Esophagus squamous epithelium (tissue), 5 donors: Measurements from ENCODE around the gene DIS3L2. TPM values are rescaled to one million over a fixed set of nuclear protein-coding genes. Genes with fewer than 3 reads are reported as not detected.

ENCODE experiments used
- DNase-seq: peaks from one replicate; lab custom pipeline; 2025; lab: John Stamatoyannopoulos, UW
- H3K27ac ChIP-seq, 4 donors: fragments of 200-600 bp; sonication (generic); one replicate each; pipeline ENCODE4 v1.5.1; 2016 to 2019; ENCODE audit warnings: mild to moderate bottlenecking in 1 of 4
- H3K27me3 ChIP-seq, 4 donors: fragments of 200-600 bp; sonication (generic); 1 replicate in 3 of 4; 2 replicates in 1 of 4; pipeline versions ENCODE4 v1.5.1 to v1.6.0; 2017 to 2021; ENCODE audit warnings: antibody characterized with exemption in 1 of 4
- H3K36me3 ChIP-seq, 3 donors: fragments of 200-600 bp; sonication (generic); one replicate each; pipeline ENCODE4 v1.5.1; 2016 to 2019
- H3K4me1 ChIP-seq, 3 donors: fragments of 200-600 bp; sonication (generic); one replicate each; pipeline ENCODE4 v1.5.1; 2017 to 2019
- H3K4me3 ChIP-seq, 4 donors: fragments of 200-600 bp; sonication (generic); 1 replicate in 3 of 4; 2 replicates in 1 of 4; pipeline ENCODE4 v1.5.1; 2016 to 2019; ENCODE audit warnings: mild to moderate bottlenecking in 2 of 4, moderate library complexity in 1 of 4
- H3K9me3 ChIP-seq, 3 donors: fragments of 200-600 bp; sonication (generic); one replicate each; pipeline ENCODE4 v1.5.1; 2016 to 2019
- CTCF ChIP-seq, 6 experiments: fragments of 450-650 bp in 4 of 6; fragments of 200-600 bp in 2 of 6; sonication (generic) in 2 of 6; IDR thresholded peaks; one replicate each; pipeline ENCODE4 v1.5.1; 2016 to 2019; ENCODE audit warnings: antibody characterized with exemption in 6 of 6, mild to moderate bottlenecking in 4 of 6, moderate library complexity in 4 of 6
- POLR2A ChIP-seq, 4 donors: fragments of 450-650 bp; IDR thresholded peaks; one replicate each; pipeline ENCODE4 v1.6.1; 2017; ENCODE audit warnings: antibody characterized with exemption in 4 of 4, mild to moderate bottlenecking in 4 of 4, moderate library complexity in 3 of 4
- WGBS, 2 donors: methylation state at CpG; one replicate each; pipeline ENCODE4 v1.1.5; 2018; 5-methylcytosine and 5-hydroxymethylcytosine counted together
- intact Hi-C: fragments of 100-400 bp; cut with DNase I; formaldehyde crosslinking; loops from one replicate; pipeline ENCODE4 v1.15.0; 2022
- total RNA-seq, 4 donors: library from RNA; depleted of rRNA; stranded (reverse); fragments of >200 nt; gene quantifications; one replicate each; pipeline ENCODE4 v1.1.0, GENCODE V29; 2016
- donor health status: DM: yes; HTN: yes; CAD: no.

The DIS3L2 gene
- total RNA-seq, 4 donors from 2014 or later = 14.5 to 42.8 (median 32.4) TPM

- DNase-seq = no peak
- Histone ChIP-seq H3K9me3 (no peaks in the 10 kb centered on the region), H3K27ac (no peak overlapping the region), H3K4me3 (no peak overlapping the region), H3K4me1 (peaks cover 0 to 10% (median 0%) of the 10 kb centered on the region in 3 donors), H3K27me3 (no peaks in the 10 kb centered on the region), H3K36me3 (no peaks in the 10 kb centered on the region)
- TF ChIP-seq POLR2A (IDR thresholded peaks at IDR 0.05) (no peak), CTCF (IDR thresholded peaks at IDR 0.05) (no peak)
- 93 to 94% methylated on average over 3 of the region's 3 CpGs for WGBS, 2 donors
- intact Hi-C loops = no loop called here
Measured at GRCh38 chr2:232117413-232117812, 155.9 kb downstream of the DIS3L2 start.

- DNase-seq = no peak
- Histone ChIP-seq H3K9me3 (no peaks in the 10 kb centered on the region), H3K27me3 (no peaks in the 10 kb centered on the region), H3K4me1 (peaks cover 0 to 26% (median 0%) of the 10 kb centered on the region in 3 donors), H3K27ac (no peak overlapping the region), H3K36me3 (no peaks in the 10 kb centered on the region), H3K4me3 (no peak overlapping the region)
- TF ChIP-seq POLR2A (IDR thresholded peaks at IDR 0.05) (no peak), CTCF (IDR thresholded peaks at IDR 0.05) (no peak)
- intact Hi-C loops = no loop called here
Measured at GRCh38 chr2:232120911-232121310, 159.4 kb downstream of the DIS3L2 start.

GRCh38 chr2:232124309-232124708, 162.8 kb downstream of the DIS3L2 start:
- WGBS, 2 donors = 87 to 95% methylated on average over 1 of the region's 1 CpG
- Histone ChIP-seq H3K9me3 (no peaks in the 10 kb centered on the region), H3K4me3 (no peak overlapping the region)

GRCh38 chr2:232126301-232127099, 165.0 kb downstream of the DIS3L2 start:
- Histone ChIP-seq H3K27ac (peak overlapping the region in 2 of 4 donors; percentile 15 to 19), H3K4me3 (no peak overlapping the region), H3K9me3 (no peaks in the 10 kb centered on the region), H3K36me3 (peaks cover 0 to 13% (median 0%) of the 10 kb centered on the region in 3 donors), H3K27me3 (no peaks in the 10 kb centered on the region), H3K4me1 (peaks cover 0 to 53% (median 2%) of the 10 kb centered on the region in 3 donors)
- TF ChIP-seq POLR2A (IDR thresholded peaks at IDR 0.05) (no peak), CTCF (IDR thresholded peaks at IDR 0.05) (no peak)
- WGBS, 2 donors = 28 to 60% methylated on average over 5 of the region's 5 CpGs
- intact Hi-C loops = no loop called here
- DNase-seq = no peak

More at GRCh38 chr2:232124309-232124708, 162.8 kb downstream of the DIS3L2 start:
- no peaks in the 10 kb centered on the region for H3K27me3 ChIP-seq
- intact Hi-C loops = no loop called here
- DNase-seq = no peak
- no peaks in the 10 kb centered on the region for H3K36me3 ChIP-seq
- peaks cover 0 to 54% (median 2%) of the 10 kb centered on the region in 3 donors for H3K4me1 ChIP-seq
- H3K27ac ChIP-seq = no peak overlapping the region
- no peak for TF ChIP-seq POLR2A (IDR thresholded peaks at IDR 0.05)

DNA sequence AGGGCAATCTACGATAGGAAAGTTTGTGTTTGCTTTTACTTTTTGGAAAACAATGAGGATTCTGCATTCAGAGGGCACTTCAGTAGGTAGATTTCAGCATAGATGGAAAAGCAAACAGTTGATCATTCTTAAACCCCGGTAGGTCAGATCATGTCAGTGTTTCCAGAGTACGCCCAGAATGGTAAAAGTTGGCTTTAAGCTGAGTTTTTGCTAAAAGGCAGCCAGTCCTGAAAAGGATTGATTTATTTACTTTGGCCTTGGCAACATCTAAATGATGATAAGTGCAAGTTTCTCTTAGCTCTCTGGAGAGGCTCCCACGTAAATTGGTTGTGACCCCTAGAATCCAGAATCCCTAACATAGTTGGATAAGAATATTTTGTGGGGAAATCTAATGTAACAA, 168.0 kb downstream of the DIS3L2 start:
- no peak overlapping the region for H3K27ac ChIP-seq
- H3K4me3 ChIP-seq = no peak overlapping the region
- no peak for TF ChIP-seq CTCF (IDR thresholded peaks at IDR 0.05)
- no peak for TF ChIP-seq POLR2A (IDR thresholded peaks at IDR 0.05)
- intact Hi-C loops = no loop called here
- no peaks in the 10 kb centered on the region for H3K27me3 ChIP-seq
- H3K4me1 ChIP-seq = peaks cover 2 to 64% (median 7%) of the 10 kb centered on the region in 3 donors
- no peaks in the 10 kb centered on the region for H3K9me3 ChIP-seq
- 26 to 46% methylated on average over 4 of the region's 4 CpGs for WGBS, 2 donors
- no peak for DNase-seq
- H3K36me3 ChIP-seq = peaks cover 0 to 32% (median 0%) of the 10 kb centered on the region in 3 donors
